HCT116 (cell line): ENCODE measurements around the gene SLC6A3. TPM values are rescaled to one million over a fixed set of nuclear protein-coding genes. Genes with fewer than 3 reads are reported as not detected.

Experiments used
- ATAC-seq: fragments of 200-7000 bp; cut with Tn5 transposase; 2 replicates; pipeline ENCODE4 v1.9.1; 2020; ENCODE audit warnings: mild to moderate bottlenecking, moderate library complexity
- BruUV-seq: library from RNA; stranded (reverse); fragments of 400-500 nt; replicated peaks from 2 replicates; lab custom pipeline; 2021; lab: Mats Ljungman, UMichigan
- CTCF ChIA-PET: fragments of 300-600 bp; sonication (Branson Sonifier 250); formaldehyde crosslinking; loops from one replicate; lab custom pipeline; 2021; ENCODE audit warnings: antibody characterized with exemption; lab: Charles Lee
- POLR2A ChIA-PET: fragments of 300-600, 350-600 bp; sonication (Branson Sonifier 250); formaldehyde crosslinking; loops from one replicate; lab custom pipeline; 2021; ENCODE audit warnings: antibody characterized with exemption; lab: Charles Lee
- RAD21 ChIA-PET, 2 experiments: fragments of 300-600 bp; sonication (Branson Sonifier 250); formaldehyde crosslinking; loops; one replicate each; lab custom pipeline; 2023; ENCODE audit warnings: low total read pairs in 2 of 2; ENCODE audit not compliant: uncharacterized antibody in 2 of 2, unreplicated experiment in 2 of 2, low non-redundant PET in 1 of 2; lab: Charles Lee
- DNase-seq: peaks from one replicate; pipeline ENCODE4 v3.0.0-alpha.2; 2010; ENCODE audit warnings: low read depth, low spot score
- H2AFZ ChIP-seq: fragments of 200-600 bp; shearing (Covaris generic), sonication (generic); 2 replicates; pipeline ENCODE4 v1.6.1; 2017; ENCODE audit warnings: low read depth, mixed run types, mixed read lengths, antibody characterized with exemption, low read length; ENCODE audit not compliant: poor library complexity, severe bottlenecking
- H3K27ac ChIP-seq: 2 replicates; pipeline ENCODE4 v1.5.1; 2012; ENCODE audit warnings: low read depth, low read length
- H3K27me3 ChIP-seq: fragments of 200-600 bp; sonication (generic); 2 replicates; pipeline ENCODE4 v1.6.1; 2016; ENCODE audit warnings: mixed run types, low read length, mixed read lengths; ENCODE audit not compliant: insufficient read depth
- H3K36me3 ChIP-seq, 2 experiments: fragments of 200-500 bp in 1 of 2; fragments of 200-600 bp in 1 of 2; sonication (Bioruptor generic) in 1 of 2; sonication (generic) in 1 of 2; 2 replicates each; pipeline versions ENCODE4 v1.5.1 to v1.6.1; 2014 to 2016; ENCODE audit warnings: low read length in 2 of 2, inconsistent platforms in 1 of 2, mixed read lengths in 1 of 2, mixed run types in 1 of 2; ENCODE audit not compliant: insufficient read depth in 2 of 2, control insufficient read depth in 1 of 2
- H3K4me1 ChIP-seq, 2 experiments: fragments of 200-600 bp in 1 of 2; sonication (generic) in 1 of 2; 2 replicates each; pipeline versions ENCODE4 v1.5.1 to v1.6.1; 2012 to 2017; ENCODE audit warnings: low read length in 2 of 2, inconsistent platforms in 1 of 2, mild to moderate bottlenecking in 1 of 2, mixed read lengths in 1 of 2, mixed run types in 1 of 2, moderate library complexity in 1 of 2; ENCODE audit not compliant: insufficient read depth in 2 of 2, control insufficient read depth in 1 of 2
- H3K4me2 ChIP-seq: fragments of 200-600 bp; sonication (generic); 2 replicates; pipeline ENCODE4 v1.6.1; 2017; ENCODE audit warnings: mixed run types, low read length, mixed read lengths
- H3K4me3 ChIP-seq, 2 experiments: fragments of 200-600 bp in 1 of 2; sonication (generic) in 1 of 2; replicated peaks in 1 of 2; 2 replicates each; pipeline ENCODE4 v1.5.1; 2011 to 2016; ENCODE audit warnings: low read length in 2 of 2, control low read depth in 1 of 2, low read depth in 1 of 2, mild to moderate bottlenecking in 1 of 2, mixed read lengths in 1 of 2, mixed run types in 1 of 2
- H3K79me2 ChIP-seq: fragments of 200-600 bp; sonication (generic); 2 replicates; pipeline ENCODE4 v1.6.1; 2017; ENCODE audit warnings: mild to moderate bottlenecking, mixed run types, low read length, moderate library complexity, mixed read lengths; ENCODE audit not compliant: insufficient read depth
- H3K9ac ChIP-seq: fragments of 200-600 bp; sonication (generic); 2 replicates; pipeline ENCODE4 v1.6.1; 2016; ENCODE audit warnings: low read length, mixed read lengths
- H3K9me2 ChIP-seq: fragments of 200-600 bp; sonication (generic), shearing (Covaris generic); 2 replicates; pipeline ENCODE4 v1.6.1; 2017; ENCODE audit warnings: mixed run types, mild to moderate bottlenecking, moderate library complexity; ENCODE audit not compliant: insufficient read depth
- H3K9me3 ChIP-seq, 2 experiments: fragments of 200-500 bp in 1 of 2; fragments of 200-600 bp in 1 of 2; sonication (Bioruptor generic) in 1 of 2; sonication (generic) in 1 of 2; 2 replicates each; pipeline ENCODE4 v1.6.1; 2014 to 2017; ENCODE audit warnings: low read length in 2 of 2, mixed read lengths in 2 of 2, inconsistent platforms in 1 of 2, low read depth in 1 of 2, mild to moderate bottlenecking in 1 of 2, mixed run types in 1 of 2, moderate library complexity in 1 of 2; ENCODE audit not compliant: control insufficient read depth in 1 of 2, insufficient read depth in 1 of 2
- H4K20me1 ChIP-seq: fragments of 200-600 bp; sonication (generic), shearing (Covaris generic); 2 replicates; pipeline ENCODE4 v1.6.1; 2017; ENCODE audit warnings: mixed run types, mild to moderate bottlenecking, moderate library complexity; ENCODE audit not compliant: insufficient read depth
- ATF3 ChIP-seq: IDR thresholded peaks from 2 replicates; pipeline ENCODE4 v1.6.1; 2012
- CBX3 ChIP-seq: IDR thresholded peaks from 2 replicates; pipeline ENCODE4 v1.6.1; 2012; ENCODE audit warnings: low read depth
- CEBPB ChIP-seq: IDR thresholded peaks from 2 replicates; pipeline ENCODE4 v1.6.1; 2012; ENCODE audit warnings: low read depth
- CTCF ChIP-seq, 3 experiments: fragments of 200-600 bp in 1 of 3; sonication (generic) in 1 of 3; IDR thresholded peaks in 2 of 3; conservative IDR thresholded peaks in 1 of 3; 2 replicates each; pipeline ENCODE4 v1.5.1; 2012 to 2017; ENCODE audit warnings: low read depth in 2 of 3, low read length in 2 of 3, antibody characterized with exemption in 1 of 3, borderline replicate concordance in 1 of 3, control low read depth in 1 of 3, mild to moderate bottlenecking in 1 of 3, mixed read lengths in 1 of 3, mixed run types in 1 of 3, moderate library complexity in 1 of 3; ENCODE audit not compliant: insufficient read depth in 1 of 3
- EZH2phosphoT487 ChIP-seq: fragments of 200-600 bp; IDR thresholded peaks from 2 replicates; pipeline ENCODE4 v1.6.1; 2018; ENCODE audit warnings: antibody characterized with exemption, borderline replicate concordance
- FOSL1 ChIP-seq: IDR thresholded peaks from 2 replicates; pipeline ENCODE4 v1.6.1; 2012; ENCODE audit warnings: low read depth
- JUND ChIP-seq: IDR thresholded peaks from 2 replicates; pipeline ENCODE4 v1.6.1; 2012
- MAX ChIP-seq: IDR thresholded peaks from 2 replicates; pipeline ENCODE4 v1.6.1; 2012
- POLR2A ChIP-seq: IDR thresholded peaks from 2 replicates; pipeline ENCODE4 v1.7.0; 2011; ENCODE audit warnings: borderline replicate concordance; ENCODE audit not compliant: insufficient read depth, insufficient read length; ENCODE audit errors: extremely low read depth
- POLR2AphosphoS5 ChIP-seq: IDR thresholded peaks from 2 replicates; pipeline ENCODE4 v1.6.1; 2011; ENCODE audit warnings: mild to moderate bottlenecking, low read depth, low read length, moderate library complexity
- REST ChIP-seq: IDR thresholded peaks from 2 replicates; pipeline ENCODE4 v1.6.1; 2012; ENCODE audit warnings: low read depth
- SIN3A ChIP-seq: IDR thresholded peaks from 2 replicates; pipeline ENCODE4 v1.6.1; 2012; ENCODE audit warnings: low read depth
- SP1 ChIP-seq: IDR thresholded peaks from 2 replicates; pipeline ENCODE4 v1.6.1; 2012; ENCODE audit warnings: low read depth
- TCF7L2 ChIP-seq: IDR thresholded peaks from 2 replicates; pipeline ENCODE4 v1.7.0; 2011; ENCODE audit warnings: borderline replicate concordance, inconsistent platforms; ENCODE audit not compliant: insufficient read depth, insufficient read length; ENCODE audit errors: extremely low read depth
- YY1 ChIP-seq: IDR thresholded peaks from 2 replicates; pipeline ENCODE4 v1.6.1; 2011; ENCODE audit warnings: low read length, low read depth, moderate library complexity, mild to moderate bottlenecking; ENCODE audit not compliant: insufficient replicate concordance; ENCODE audit errors: extremely low read depth
- ZFX ChIP-seq: fragments of 450-650 bp; IDR thresholded peaks from 2 replicates; pipeline ENCODE4 v1.6.1; 2017
- ZNF274 ChIP-seq: fragments of 200-500 bp; sonication (Bioruptor generic); IDR thresholded peaks from 2 replicates; pipeline ENCODE4 v1.6.1; 2014; ENCODE audit warnings: mild to moderate bottlenecking, low read depth, low read length, inconsistent platforms
- intact Hi-C: fragments of 100-400 bp; cut with micrococcal nuclease; formaldehyde crosslinking; loops from 2 replicates; pipeline ENCODE4 v1.10.0; 2022
- total RNA-seq: library from RNA; stranded (reverse); gene quantifications from one replicate; pipeline ENCODE4 v1.2.1, GENCODE V29; 2021; ENCODE audit not compliant: unreplicated experiment
- TF ChIP-seq, protein P1 (sequence below): IDR thresholded peaks from 2 replicates; pipeline ENCODE4 v1.6.1; 2011; ENCODE audit warnings: mild to moderate bottlenecking, low read length, moderate library complexity; ENCODE audit not compliant: insufficient replicate concordance; ENCODE audit errors: extremely low read depth

The SLC6A3 gene
- total RNA-seq, 1 experiment from 2014 or later, result not detected

GRCh38 chr5:1446602-1447343 is 1.5 kb upstream of the SLC6A3 start:
- H2AFZ ChIP-seq, result no peak overlapping the region
- no peak overlapping the region for H3K9ac ChIP-seq
- no TSS peak for BruUV-seq
- H3K27ac ChIP-seq, result no peak overlapping the region
- H3K27me3 ChIP-seq, result no peaks in the 10 kb centered on the region
- DNase-seq, result no peak
- RAD21 ChIA-PET, result no interaction called here
- no peaks in the 10 kb centered on the region for H4K20me1 ChIP-seq
- intact Hi-C loops, result no loop called here
- H3K4me2 ChIP-seq, result no peak overlapping the region
- no peak; the same call in 1 of the 2 replicates for ATAC-seq
- no peaks in the 10 kb centered on the region for H3K4me1 ChIP-seq
- no peaks in the 10 kb centered on the region for H3K9me2 ChIP-seq
- CTCF ChIA-PET, result no interaction called here
- H3K79me2 ChIP-seq, result no peaks in the 10 kb centered on the region
- H3K36me3 ChIP-seq, result no peaks in the 10 kb centered on the region
- no peaks in the 10 kb centered on the region for H3K9me3 ChIP-seq
- no peak overlapping the region for H3K4me3 ChIP-seq
- POLR2A ChIA-PET, result no interaction called here
- TF ChIP-seq CEBPB (no peak), ATF3 (no peak), POLR2A (no peak), EZH2phosphoT487 (no peak), ZNF274 (no peak), ZFX (no peak), FOSL1 (no peak), SP1 (no peak), TCF7L2 (no peak), POLR2AphosphoS5 (no peak), JUND (no peak), CBX3 (no peak), SIN3A (no peak), REST (no peak), CTCF (IDR thresholded peaks at IDR 0.05 in 2 of 3, conservative IDR thresholded peaks at IDR 0.05 in 1 of 3; ENCODE audit: borderline replicate concordance in 1 of 3, insufficient read depth in 1 of 3, low read depth in 2 of 3, low read length in 2 of 3) (no peak), YY1 (no peak), MAX (no peak)
- TF ChIP-seq, protein P1, sequence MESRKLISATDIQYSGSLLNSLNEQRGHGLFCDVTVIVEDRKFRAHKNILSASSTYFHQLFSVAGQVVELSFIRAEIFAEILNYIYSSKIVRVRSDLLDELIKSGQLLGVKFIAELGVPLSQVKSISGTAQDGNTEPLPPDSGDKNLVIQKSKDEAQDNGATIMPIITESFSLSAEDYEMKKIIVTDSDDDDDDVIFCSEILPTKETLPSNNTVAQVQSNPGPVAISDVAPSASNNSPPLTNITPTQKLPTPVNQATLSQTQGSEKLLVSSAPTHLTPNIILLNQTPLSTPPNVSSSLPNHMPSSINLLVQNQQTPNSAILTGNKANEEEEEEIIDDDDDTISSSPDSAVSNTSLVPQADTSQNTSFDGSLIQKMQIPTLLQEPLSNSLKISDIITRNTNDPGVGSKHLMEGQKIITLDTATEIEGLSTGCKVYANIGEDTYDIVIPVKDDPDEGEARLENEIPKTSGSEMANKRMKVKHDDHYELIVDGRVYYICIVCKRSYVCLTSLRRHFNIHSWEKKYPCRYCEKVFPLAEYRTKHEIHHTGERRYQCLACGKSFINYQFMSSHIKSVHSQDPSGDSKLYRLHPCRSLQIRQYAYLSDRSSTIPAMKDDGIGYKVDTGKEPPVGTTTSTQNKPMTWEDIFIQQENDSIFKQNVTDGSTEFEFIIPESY, result no peak
